Urothelium cell line (cell line): ENCODE data around the gene RNF126.
"Not testable (repeated sequence)": the region's sequence is repeated elsewhere in the genome, so short reads cannot be mapped to it uniquely, and the experiment has no call there.

Experiments
- DNase-seq: peaks from one replicate; pipeline ENCODE4 v3.0.0; 2011; ENCODE audit warnings: low spot score, mixed read lengths
- FAIRE-seq: peaks from 2 replicates; lab custom pipeline; 2011; peaks lifted over from hg19 to GRCh38; lab: Jason Lieb, UNC

The RNF126 gene

DNA sequence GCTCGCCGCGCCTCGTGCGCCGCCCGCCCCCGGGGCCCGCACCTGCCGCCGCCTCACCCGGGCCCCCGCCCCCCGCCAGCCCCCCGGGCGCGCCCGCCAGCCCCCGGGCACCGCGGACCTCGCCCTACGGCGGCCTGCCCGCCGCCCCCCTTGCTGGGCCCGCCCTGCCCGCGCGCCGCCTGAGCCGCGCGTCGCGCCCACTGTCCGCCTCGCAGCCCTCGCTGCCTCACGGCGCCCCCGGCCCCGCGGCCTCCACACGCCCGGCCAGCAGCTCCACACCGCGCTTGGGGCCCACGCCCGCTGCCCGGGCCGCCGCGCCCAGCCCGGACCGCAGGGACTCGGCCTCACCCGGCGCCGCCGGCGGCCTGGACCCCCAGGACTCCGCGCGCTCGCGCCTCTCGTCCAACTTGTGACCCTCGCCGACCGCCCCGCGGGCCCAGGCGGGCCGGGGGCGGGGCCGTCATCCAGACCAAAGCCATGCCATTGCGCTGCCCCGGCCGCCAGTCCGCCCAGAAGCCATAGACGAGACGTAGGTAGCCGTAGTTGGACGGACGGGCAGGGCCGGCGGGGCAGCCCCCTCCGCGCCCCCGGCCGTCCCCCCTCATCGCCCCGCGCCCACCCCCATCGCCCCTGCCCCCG lies 46.8 kb downstream of the RNF126 start:
- FAIRE-seq (no peak), DNase-seq (no peak)

DNA sequence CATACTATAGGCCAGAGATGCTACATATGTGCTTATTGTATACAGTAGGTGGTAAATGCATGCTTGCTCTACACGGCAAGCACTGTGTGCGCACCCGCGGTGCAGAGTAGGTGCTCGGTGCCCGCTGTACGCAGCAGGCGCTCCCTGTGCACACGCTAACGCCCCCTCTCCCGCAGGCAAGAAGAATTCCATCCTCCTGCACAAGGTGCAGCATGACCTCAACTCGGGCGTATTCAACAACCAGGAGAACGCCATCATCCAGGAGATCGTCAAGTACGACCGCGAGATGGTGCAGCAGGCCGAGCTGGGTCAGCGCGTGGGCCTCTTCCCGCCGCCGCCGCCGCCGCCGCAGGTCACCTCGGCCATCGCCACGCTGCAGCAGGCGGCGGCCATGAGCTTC lies 47.4 kb downstream of the RNF126 start:
- FAIRE-seq (no peak), DNase-seq (no peak)

DNA sequence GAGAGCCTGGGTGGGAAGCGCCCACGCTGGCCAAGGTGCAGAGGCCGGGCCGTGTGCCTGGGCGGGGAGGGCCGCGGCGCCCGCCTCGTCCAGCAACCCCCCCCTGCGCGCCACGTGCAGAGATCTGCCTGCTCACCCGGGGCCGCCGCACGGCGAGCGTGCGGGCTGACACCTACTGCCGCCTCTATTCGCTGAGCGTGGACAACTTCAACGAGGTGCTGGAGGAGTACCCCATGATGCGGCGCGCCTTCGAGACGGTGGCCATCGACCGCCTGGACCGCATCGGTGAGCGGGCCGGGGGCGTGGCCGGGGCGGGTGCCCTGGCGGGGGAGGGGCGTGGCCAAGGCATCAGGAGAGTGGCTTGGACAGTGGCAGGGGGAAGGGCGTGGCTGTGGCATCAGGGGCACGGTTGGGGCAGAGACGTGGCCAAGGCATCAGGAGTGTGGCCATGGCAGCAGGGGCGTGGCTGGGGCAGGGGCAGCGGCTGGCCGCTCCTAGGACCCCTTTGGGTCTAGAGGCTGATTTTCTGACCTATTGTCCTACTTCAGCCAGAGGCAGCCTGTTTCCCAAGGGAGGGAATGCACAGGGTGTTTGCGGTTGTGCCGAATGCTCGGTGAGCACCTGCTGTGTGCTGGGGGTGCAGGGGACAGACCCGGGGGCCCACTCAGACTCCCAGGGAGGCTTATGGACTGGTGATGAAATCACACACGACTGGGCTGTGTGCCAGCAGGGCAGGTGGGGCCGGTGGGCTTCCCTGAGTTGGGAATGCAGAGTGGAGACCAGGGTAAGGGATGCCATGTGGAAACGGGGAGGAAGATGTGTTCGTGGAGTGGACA lies 49.1 kb downstream of the RNF126 start:
- FAIRE-seq: no peak
- no peak for DNase-seq

DNA sequence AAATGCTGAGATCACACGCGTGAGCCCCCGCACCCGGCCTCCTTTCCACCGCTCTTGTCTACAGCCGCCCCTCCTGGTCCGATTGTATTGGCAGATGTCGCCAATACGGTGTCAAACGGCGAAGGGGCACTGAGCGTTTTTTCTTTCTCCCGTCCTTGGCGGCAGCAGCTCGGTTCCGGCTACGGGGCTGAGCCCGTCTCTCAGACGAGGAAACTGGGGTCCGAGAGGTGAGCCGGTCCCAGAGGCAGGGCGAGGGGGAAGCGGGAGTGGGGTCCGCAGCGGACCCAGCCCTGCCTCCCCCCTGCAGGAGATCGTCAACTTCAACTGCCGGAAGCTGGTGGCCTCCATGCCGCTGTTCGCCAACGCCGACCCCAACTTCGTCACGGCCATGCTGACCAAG lies 50.1 kb downstream of the RNF126 start:
- DNase-seq (no peak), FAIRE-seq (no peak)

DNA sequence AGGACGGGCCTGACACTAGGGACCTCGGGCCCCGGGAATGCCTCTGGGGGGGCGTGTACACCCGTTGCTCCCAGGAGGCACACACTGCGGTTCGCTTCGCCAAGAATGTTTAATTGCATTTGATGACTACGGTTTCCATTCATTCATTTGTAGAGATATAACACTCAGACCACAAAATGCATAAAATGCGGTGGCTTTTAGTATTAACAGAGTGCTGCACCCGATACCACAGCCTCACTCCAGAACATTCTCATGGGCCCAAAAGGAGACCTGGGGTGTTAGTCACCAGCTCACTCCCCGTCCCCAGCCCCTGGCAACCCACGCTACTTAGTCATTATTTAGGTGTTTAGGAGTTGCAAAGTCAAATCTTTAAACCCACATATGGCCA lies 51.5 kb downstream of the RNF126 start:
- DNase-seq: peak; percentile 72
- no peak for FAIRE-seq

DNA sequence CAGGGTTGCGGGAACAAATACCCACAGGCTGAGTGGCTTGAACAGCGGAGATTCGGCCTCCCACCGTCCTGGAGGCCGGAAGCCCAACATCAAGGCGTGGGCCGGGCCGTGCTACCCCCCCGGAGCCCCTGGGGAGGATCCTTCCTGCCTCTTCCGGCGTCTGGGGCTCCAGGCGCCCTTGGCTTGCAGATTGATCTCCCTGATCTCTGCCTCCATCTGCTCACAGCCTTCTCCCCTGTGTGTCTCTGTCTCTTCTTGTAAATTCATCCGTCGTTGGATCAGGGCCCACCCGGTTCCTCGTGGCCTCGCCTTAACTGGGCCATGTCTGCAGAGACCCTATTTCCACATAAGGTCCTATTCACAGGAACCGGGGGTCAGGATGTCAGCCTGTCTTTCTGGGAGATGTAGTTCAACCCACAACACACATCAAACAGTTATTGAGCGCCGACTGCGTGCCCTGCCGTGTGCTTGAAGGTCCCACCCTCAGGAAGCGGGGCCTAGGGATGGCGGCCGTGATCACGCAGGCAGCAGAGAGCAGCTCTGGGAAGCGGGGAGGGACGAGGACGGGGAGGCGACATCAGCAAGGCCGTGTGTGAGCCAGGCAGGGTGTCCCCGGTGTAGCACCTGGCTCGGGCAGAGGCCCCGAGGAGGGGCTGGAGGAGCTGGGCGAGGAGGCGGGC lies 52.1 kb downstream of the RNF126 start:
- DNase-seq: peak; percentile 60
- no peak for FAIRE-seq

DNA sequence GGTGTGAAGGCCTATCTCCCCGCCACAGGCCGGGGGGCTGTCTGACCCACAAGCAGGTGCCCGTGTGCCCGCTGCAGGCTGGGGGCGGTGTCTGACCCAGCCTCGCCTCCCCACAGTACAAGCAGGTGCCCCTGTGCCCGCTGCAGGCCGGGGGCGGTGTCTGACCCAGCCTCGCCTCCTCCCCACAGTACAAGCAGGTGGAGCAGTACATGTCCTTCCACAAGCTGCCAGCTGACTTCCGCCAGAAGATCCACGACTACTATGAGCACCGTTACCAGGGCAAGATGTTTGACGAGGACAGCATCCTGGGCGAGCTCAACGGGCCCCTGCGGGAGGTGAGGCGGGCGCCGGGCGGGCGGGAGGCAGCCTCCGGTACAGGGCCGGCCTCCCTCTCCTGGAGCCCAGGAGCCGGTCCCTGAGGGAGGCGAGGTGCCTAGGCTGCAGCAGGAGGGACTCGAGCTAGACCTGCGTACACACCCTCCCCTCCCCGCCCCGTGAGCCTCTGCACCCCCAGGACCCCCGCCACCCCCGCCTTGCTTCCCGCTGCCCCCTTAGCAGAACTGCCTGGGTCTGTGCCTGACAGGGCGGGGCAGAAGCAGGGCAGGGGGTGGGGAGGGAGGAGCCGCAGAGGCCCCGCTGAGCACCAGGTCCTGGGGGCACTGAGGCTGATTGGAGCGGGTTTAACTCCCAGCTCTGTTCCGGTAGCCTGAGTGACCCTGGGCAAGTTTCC lies 52.8 kb downstream of the RNF126 start:
- DNase-seq: no peak

DNA sequence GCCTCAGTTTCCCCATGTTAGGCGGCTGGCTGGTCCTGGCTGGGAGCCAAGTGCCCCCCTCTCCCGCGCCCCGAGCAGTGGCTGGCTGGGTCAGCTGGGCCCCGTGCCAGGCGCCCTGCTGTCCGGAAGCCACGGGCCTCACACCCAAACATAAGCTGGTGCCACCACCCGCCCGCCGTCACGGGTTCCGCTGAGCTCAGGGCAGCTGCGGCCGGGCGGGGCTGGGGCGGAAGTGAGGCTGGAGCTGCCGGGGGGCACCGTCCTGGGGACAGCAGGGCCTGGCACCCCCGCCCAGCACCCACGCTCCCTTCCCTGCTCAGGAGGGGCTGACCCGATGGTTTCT lies 54.0 kb downstream of the RNF126 start:
- DNase-seq: no peak

More for the DNA sequence above, 52.8 kb downstream of the RNF126 start:
- FAIRE-seq: no peak

DNA sequence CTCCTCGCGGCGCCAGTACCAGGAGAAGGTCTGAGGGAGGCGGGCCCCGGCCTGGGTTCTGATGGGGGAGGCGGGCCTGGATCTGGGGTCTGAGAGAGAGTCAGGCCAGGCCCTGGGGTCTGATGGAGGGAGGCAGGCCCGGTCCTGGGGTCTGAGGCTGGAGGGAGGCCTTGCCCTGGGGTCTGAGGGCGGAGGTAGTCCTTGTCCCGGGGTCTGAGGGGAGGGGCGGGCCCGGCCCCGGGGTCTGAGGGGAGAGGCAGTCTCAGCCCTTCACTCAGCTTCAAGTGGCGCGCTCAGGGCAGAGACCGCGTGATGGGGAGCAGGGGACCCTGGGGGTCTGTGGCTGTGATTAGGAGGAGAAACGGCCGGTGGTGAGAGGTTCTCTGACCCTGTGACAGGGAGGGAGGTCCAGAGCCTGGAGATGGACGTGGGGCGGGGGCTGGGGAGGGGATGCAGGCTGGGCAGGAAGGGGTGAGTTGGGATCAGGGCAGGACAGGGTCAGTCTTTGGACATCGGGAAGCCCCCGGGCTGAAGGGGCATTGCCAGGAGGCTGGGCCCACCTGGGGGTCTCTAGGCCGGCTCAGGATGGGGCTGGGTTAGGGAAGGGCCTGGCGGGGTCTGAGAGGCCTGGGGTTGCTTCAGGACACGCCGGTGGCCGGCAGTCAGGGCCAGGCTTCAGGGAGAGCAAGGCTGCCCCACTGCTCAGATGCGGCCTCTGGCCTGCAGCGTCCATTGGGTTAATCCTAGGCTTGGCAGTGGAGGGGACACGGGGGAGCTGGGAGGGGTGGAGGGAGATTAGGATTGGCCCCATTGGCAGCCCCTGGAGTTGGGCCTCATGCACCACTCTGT lies 54.6 kb downstream of the RNF126 start:
- DNase-seq: no peak
- no peak for FAIRE-seq

More for the DNA sequence above, 54.0 kb downstream of the RNF126 start:
- no peak for FAIRE-seq

DNA sequence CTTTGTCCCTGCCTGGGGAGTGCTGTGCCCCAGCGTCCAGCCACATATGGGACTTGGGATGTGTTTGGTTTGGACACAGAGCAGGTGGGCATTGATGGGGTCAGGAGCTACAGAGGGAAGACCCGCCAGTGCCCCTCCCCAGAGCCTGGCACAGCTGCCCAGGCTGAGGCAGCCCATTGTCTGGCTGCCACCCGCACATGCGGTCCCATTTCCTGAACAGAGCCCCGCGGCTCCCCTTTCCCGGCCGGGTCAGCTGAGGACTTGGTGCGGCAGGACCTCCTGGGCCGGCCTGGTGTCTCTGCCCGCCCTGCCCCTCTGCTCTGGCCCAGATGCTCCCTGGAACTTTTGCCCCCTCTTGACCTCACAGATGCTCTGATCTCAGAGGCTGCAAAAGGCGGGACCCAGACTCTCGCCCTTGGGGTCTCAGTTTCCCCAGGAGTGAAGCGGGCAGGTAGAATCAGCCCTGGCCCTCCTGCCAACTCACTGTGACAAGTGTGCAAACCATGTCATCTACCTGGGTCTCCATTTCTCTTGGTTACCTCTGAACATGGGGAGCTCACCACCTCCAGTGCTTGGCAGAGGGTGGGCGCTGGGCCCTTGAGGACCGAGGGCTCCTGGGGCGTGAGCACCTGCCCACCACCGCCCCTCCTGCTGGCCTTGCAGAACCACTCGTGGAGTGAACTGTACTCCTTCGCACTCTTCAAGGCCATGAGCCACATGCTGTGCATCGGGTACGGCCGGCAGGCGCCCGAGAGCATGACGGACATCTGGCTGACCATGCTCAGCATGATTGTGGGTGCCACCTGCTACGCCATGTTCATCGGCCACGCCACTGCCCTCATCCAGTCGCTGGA lies 55.5 kb downstream of the RNF126 start:
- FAIRE-seq (no peak), DNase-seq (no peak)

DNA sequence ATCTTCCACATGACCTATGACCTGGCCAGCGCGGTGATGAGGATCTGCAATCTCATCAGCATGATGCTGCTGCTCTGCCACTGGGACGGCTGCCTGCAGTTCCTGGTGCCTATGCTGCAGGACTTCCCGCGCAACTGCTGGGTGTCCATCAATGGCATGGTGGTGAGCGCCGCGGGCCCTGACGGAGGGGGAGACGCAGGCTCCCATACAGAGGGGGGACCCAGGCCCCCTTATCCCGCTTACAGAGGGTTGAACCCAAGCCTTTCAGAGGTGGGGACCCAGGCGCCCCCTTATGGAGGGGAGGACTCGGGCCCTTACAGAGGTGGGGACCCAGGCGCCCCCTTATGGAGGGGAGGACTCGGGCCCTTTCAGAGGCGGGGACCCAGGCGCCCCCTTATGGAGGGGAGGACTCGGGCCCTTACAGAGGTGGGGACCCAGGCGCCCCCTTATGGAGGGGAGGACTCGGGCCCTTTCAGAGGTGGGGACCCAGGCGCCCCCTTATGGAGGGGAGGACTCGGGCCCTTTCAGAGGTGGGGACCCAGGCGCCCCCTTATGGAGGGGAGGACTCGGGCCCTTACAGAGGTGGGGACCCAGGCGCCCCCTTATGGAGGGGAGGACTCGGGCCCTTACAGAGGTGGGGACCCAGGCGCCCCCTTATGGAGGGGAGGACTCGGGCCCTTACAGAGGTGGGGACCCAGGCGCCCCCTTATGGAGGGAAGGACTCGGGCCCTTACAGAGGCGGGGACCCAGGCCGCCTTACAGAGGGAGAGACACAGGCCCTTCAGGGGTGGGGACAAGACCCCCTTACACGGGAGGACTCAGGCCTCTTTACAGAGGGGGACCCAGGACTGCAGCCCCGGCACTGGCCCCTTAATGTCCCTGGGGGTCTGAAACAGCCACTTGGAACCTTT lies 57.7 kb downstream of the RNF126 start:
- not testable (repeated sequence) for FAIRE-seq, DNase-seq

DNA sequence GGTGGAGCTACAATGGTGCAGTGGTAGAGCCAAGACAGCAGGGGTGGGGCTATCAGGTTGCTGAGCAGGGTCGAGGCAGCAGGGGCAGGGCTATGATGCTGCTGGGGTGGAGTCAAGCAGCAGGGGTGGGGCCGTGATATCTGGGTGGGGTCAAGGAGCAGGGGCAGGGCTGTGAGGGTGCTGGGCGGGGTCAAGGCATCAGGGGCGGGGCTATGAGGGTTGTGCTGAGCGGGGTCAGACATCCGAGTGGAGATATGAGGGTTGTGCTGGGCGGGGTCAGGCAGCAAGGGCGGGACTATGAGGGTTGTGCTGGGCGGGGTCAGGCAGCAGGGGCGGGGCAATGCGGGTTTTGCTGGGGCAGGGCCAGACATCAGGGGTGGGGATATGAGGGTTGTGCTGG lies 58.7 kb downstream of the RNF126 start:
- no peak for DNase-seq

DNA sequence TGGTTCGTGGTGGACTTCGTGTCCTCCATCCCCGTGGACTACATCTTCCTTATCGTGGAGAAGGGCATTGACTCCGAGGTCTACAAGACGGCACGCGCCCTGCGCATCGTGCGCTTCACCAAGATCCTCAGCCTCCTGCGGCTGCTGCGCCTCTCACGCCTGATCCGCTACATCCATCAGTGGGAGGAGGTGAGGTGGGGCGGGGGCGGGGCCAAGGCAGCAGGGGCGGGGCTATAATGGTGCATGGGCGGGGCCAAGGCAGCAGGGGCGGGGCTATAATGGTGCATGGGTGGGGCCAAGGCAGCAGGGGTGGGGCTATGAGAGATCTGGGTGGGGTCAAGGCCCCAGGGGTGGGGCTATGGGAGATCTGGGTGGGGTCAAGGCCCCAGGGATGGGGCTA lies 59.2 kb downstream of the RNF126 start:
- not testable (repeated sequence) for FAIRE-seq

More for the DNA sequence above, 58.7 kb downstream of the RNF126 start:
- no peak for FAIRE-seq

DNA sequence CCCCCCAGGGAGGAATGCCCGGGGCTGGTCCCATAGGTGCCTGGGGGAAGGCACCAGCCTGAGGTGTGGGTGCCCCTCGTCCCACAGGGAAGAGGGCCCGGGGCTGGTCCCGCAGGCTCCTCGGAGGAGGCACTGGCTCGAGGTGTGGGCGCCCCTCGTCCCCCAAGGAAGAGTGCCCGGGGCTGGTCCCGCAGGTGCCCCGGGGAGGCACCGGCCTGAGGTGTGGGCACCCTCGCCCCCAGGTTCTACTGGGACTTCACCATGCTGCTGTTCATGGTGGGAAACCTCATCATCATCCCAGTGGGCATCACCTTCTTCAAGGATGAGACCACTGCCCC lies 59.7 kb downstream of the RNF126 start:
- not testable (repeated sequence) for FAIRE-seq, DNase-seq

More for the DNA sequence above, 59.2 kb downstream of the RNF126 start:
- DNase-seq: not testable (repeated sequence)

DNA sequence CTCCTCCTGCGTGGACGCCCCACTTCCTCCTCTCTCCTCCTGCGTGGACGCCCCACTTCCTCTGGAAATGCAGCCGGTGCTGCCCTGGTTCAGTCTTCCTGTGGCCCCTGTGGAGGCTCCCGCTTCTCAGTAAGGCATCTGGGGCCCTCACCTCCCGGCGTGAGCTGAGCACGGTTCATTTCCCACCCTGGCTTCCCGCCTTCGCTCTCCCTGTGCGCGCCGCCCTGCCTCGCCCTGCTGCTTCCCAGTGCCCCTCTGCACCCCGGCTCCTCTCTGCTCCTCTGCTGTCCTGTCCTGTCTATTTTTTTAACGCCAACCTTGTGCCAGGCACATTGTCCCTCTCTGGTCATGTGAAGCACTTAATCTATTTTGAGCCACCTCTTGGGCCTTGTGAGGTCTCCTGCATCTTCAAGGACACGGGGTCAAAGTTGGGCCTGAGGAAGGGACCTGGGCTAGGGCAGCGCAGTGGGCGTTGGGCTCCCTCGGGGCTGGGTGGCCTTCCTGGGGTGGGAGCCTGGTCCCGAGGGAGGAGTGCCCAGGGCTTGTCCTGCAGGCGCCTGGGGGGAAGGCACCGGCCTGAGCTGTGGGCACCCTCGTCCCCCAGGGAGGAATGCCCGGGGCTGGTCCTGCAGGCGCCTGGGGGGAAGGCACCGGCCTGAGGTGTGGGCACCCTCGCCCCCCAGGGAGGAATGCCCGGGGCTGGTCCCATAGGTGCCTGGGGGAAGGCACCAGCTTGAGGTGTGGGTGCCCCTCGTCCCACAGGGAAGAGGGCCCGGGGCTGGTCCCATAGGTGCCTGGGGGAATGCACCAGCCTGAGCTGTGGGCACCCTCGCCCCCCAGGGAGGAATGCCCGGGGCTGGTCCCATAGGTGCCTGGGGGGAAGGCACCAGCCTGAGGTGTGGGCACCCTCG lies 60.4 kb downstream of the RNF126 start:
- DNase-seq: no peak
- FAIRE-seq: no peak

DNA sequence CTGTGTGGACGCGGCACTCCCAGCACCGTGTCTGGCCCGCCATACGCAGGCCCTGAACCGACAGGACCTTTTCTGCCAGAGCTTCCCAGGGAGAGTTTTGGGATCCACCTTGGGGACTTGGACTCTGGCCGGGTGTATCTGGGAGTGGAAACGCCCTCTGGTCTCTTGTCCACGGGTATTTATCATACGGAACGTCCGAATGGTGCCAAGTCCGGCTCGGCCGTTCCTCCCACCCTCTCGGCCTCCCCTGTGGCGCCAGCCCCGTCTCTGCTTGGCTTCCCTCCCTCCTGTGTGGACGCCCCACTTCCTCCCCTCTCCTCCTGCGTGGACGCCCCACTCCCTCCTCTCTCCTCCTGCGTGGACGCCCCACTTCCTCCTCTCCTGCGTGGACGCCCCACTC lies 61.2 kb downstream of the RNF126 start:
- FAIRE-seq: no peak
- no peak for DNase-seq

DNA sequence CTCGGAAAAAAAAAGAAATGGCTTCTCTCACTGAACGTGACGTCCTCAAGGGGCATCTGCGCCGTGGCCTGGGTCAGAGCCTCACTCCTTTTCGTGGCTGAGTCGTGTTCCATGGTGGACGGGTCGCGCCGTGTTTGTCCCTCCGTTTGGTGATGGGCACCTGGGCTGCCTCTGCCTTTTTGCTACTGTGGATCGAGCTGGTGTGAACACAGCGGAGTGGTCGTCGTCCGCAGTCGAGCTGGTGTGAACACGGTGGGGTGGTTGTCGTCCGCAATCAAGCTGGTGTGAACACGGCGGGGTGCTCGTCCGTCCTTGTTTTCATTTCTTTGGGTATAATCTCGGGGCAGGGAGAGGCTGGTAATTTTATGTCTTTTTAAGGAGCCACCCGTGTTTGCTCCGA lies 61.7 kb downstream of the RNF126 start:
- no peak for FAIRE-seq
- no peak for DNase-seq
